Measurements from ENCODE around the gene FAAP24. TPM values are rescaled to one million over a fixed set of nuclear protein-coding genes. Genes with fewer than 3 reads are reported as not detected.
A peak's percentile ranks its signal among the peaks of the same experiment; 100 is the strongest.
"Not testable (repeated sequence)": the region's sequence is repeated elsewhere in the genome, so short reads cannot be mapped to it uniquely, and the experiment has no call there.

The FAAP24 gene
- total RNA-seq, 1 experiment from 2014 or later: 4.3 TPM

- H3K9ac ChIP-seq (ENCODE audit: low read length); ATAC-seq; H3K4me1 ChIP-seq (ENCODE audit: insufficient read depth, low read length); H3F3A ChIP-seq (ENCODE audit: low read length, unreplicated experiment); H3K27ac ChIP-seq (ENCODE audit: low read length); H3K9me2 ChIP-seq (replicated peaks; ENCODE audit: low read length); intact Hi-C loops (cut with micrococcal nuclease); H3K79me2 ChIP-seq (ENCODE audit: low read length); H4K20me1 ChIP-seq (ENCODE audit: low read length); H3K9me3 ChIP-seq (ENCODE audit: low read length); H3K4me2 ChIP-seq (ENCODE audit: low read length); CTCF ChIA-PET; DNase-seq; POLR2A ChIA-PET (ENCODE audit: unreplicated experiment); H3K36me3 ChIP-seq (ENCODE audit: low read depth, low read length); BruUV-seq (replicated peaks); H3K27me3 ChIP-seq (ENCODE audit: low read length); H3K4me3 ChIP-seq (ENCODE audit: low read length); H2AFZ ChIP-seq (ENCODE audit: low read length): not testable (repeated sequence)
These were observed 16.2 kb downstream of the FAAP24 start for GRCh38 chr19:32988254-32988653.

DNA sequence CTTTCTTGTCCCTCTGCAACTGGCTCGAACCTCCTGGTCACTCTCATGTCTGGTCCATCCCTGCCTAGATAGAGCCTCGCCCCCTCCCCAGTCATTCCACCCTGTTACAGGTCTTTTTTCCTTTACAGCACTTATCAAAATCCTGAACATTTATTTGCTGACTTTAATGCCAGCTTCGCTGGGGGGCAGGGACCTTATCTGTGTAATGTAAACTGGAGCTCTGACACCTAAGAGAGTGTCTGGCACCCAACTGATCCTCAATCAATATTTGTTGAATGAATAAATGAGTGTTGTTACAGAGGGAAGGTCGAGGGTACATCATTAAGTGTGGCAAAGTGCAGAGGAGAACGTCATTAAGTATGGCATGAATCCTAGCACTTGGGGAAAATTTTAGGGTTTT lies 16.7 kb downstream of the FAAP24 start:
- H3K4me3 ChIP-seq (ENCODE audit: low read length): no peak overlapping the region
- POLR2A ChIA-PET (ENCODE audit: unreplicated experiment): no interaction called here
- no peaks in the 10 kb centered on the region for H3K79me2 ChIP-seq (ENCODE audit: low read length)
- CTCF ChIA-PET: no interaction called here
- H3K4me2 ChIP-seq (ENCODE audit: low read length): no peak overlapping the region
- intact Hi-C loops (cut with micrococcal nuclease): no loop called here
- no peaks in the 10 kb centered on the region for H3F3A ChIP-seq (ENCODE audit: low read length, unreplicated experiment)
- H2AFZ ChIP-seq (ENCODE audit: low read length): no peak overlapping the region
- no peak overlapping the region for H3K27ac ChIP-seq (ENCODE audit: low read length)
- H3K27me3 ChIP-seq (ENCODE audit: low read length): no peaks in the 10 kb centered on the region
- H3K4me1 ChIP-seq (ENCODE audit: insufficient read depth, low read length): no peaks in the 10 kb centered on the region
- no peak for TF ChIP-seq EZH2 (IDR thresholded peaks at IDR 0.05; ENCODE audit: low read length, unreplicated experiment)
- no peak for TF ChIP-seq EZH2phosphoT487 (IDR thresholded peaks at IDR 0.05; ENCODE audit: borderline replicate concordance, low read length)
- TF ChIP-seq CTCF (conservative IDR thresholded peaks at IDR 0.05; ENCODE audit: low read depth, low read length): no peak
- no peaks in the 10 kb centered on the region for H4K20me1 ChIP-seq (ENCODE audit: low read length)
- DNase-seq (no peak), ATAC-seq (no peak)
- H3K9me2 ChIP-seq (replicated peaks; ENCODE audit: low read length): no peaks in the 10 kb centered on the region
- no peaks in the 10 kb centered on the region for H3K9me3 ChIP-seq (ENCODE audit: low read length)
- BruUV-seq (replicated peaks): no TSS peak
- peaks cover 4% of the 10 kb centered on the region; the same call in 1 of the 2 replicates for H3K36me3 ChIP-seq (ENCODE audit: low read depth, low read length)
- H3K9ac ChIP-seq (ENCODE audit: low read length): no peak overlapping the region

DNA sequence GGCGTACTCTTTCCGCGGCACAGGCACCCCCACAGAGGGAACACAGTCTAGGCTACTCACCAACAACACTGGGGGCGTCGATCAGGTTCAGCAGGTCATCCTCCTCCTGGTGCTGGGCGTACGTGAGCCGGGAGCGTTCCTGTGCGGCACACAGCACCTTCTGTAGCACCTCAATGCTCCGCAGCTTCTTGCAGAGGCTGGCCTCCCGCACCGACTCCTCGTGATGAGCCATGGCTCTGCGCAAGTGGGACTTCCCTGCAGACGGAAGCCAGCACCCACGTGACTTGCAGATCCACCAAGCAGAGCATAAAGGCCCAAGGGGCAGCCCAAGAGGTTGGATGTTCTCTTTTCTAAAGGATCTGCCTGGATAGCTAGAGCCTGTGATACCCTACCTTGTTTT lies 23.9 kb downstream of the FAAP24 start:
- H4K20me1 ChIP-seq (ENCODE audit: low read length); ATAC-seq; H3K9me2 ChIP-seq (replicated peaks; ENCODE audit: low read length); H2AFZ ChIP-seq (ENCODE audit: low read length); H3K27ac ChIP-seq (ENCODE audit: low read length); BruUV-seq (replicated peaks); H3K4me2 ChIP-seq (ENCODE audit: low read length); H3K4me3 ChIP-seq (ENCODE audit: low read length); H3K4me1 ChIP-seq (ENCODE audit: insufficient read depth, low read length); H3K79me2 ChIP-seq (ENCODE audit: low read length); POLR2A ChIA-PET (ENCODE audit: unreplicated experiment); intact Hi-C loops (cut with micrococcal nuclease); H3K9ac ChIP-seq (ENCODE audit: low read length); DNase-seq; H3F3A ChIP-seq (ENCODE audit: low read length, unreplicated experiment); CTCF ChIA-PET; H3K27me3 ChIP-seq (ENCODE audit: low read length); H3K36me3 ChIP-seq (ENCODE audit: low read depth, low read length); H3K9me3 ChIP-seq (ENCODE audit: low read length): not testable (repeated sequence)

GRCh38 chr19:32997061-32997464 lies 25.0 kb downstream of the FAAP24 start:
- POLR2A ChIA-PET (ENCODE audit: unreplicated experiment); H3K4me1 ChIP-seq (ENCODE audit: insufficient read depth, low read length); CTCF ChIA-PET; H3K4me3 ChIP-seq (ENCODE audit: low read length); H3K9me3 ChIP-seq (ENCODE audit: low read length); H3K27me3 ChIP-seq (ENCODE audit: low read length); intact Hi-C loops (cut with micrococcal nuclease); H3K36me3 ChIP-seq (ENCODE audit: low read depth, low read length); H3K4me2 ChIP-seq (ENCODE audit: low read length); H2AFZ ChIP-seq (ENCODE audit: low read length); BruUV-seq (replicated peaks); H3K9me2 ChIP-seq (replicated peaks; ENCODE audit: low read length); H4K20me1 ChIP-seq (ENCODE audit: low read length); H3K9ac ChIP-seq (ENCODE audit: low read length); H3K79me2 ChIP-seq (ENCODE audit: low read length); H3F3A ChIP-seq (ENCODE audit: low read length, unreplicated experiment): not testable (repeated sequence)
- ATAC-seq (peak; percentile 95), DNase-seq (peak; percentile 69)
- peak overlapping the region; percentile 37 for H3K27ac ChIP-seq (ENCODE audit: low read length)
